ENCODE results near the gene ZNF74. TPM values are rescaled to one million over a fixed set of nuclear protein-coding genes. Genes with fewer than 3 reads are reported as not detected.

The ZNF74 gene
- total and polyA plus RNA-seq, 10 of the 15 experiments (the other 5 are each of a cell fraction or from before 2014, with no cell fraction given) = 0.37 to 9.3 (median 5.1) TPM

DNA sequence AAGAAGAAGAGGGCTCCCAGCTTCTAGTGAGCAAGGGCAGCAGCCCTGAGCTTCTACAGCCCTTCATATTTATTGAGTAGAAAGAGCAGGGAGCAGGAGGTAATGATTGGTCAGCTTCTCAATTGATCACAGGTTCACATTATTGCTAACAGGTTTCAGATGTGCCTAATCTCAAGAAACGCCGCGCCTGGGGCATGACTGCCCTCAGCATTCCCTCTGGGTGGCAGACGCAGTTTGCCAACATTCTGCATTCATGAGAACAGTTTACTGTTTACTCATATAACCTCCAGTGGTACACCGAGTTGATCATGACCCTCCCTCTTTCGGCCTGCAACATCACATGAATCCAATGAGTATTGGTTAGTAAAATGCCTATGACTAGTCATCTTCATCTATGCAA lies 4.7 kb upstream of the ZNF74 start (continued):
- TF ChIP-seq RELB (IDR thresholded peaks at IDR 0.05; ENCODE audit: low read depth) = no peak
- TF ChIP-seq RUNX3 (IDR thresholded peaks at IDR 0.05; ENCODE audit: low read length) = no peak
- TF ChIP-seq SIX5 (IDR thresholded peaks at IDR 0.05; ENCODE audit: low read depth, low read length, severe bottlenecking) = no peak
- TF ChIP-seq KLF5 (IDR thresholded peaks at IDR 0.05; ENCODE audit: partially characterized antibody) = no peak
- no peak for TF ChIP-seq ELK1 (IDR thresholded peaks at IDR 0.05; ENCODE audit: low read depth, low read length)
- TF ChIP-seq RBBP5 (conservative IDR thresholded peaks at IDR 0.05) = no peak
- TF ChIP-seq NFIC (IDR thresholded peaks at IDR 0.05; ENCODE audit: low read depth, low read length) = no peak

DNA sequence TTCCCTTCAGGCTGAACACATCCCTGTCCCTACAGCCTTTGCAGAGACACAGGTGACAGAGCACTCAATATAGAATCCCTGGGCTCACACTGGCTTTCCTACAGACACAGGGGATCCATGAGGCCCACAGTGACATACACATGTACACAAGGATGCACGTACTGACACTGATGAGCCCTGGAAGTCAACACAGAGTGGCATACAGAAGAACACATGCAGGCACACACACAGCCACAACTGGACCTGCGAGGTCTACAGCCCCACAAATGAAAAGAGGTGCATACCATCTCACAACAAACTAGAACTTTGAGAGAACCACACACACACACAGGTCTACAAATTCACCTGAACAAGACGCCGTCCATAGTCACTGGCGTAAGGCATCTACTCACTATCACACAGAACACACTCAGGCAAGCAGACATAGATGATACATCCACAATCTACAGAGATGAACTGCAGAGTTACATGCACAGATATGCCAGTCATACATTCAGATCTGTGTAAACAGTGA lies 3.5 kb upstream of the ZNF74 start:
- in situ Hi-C loops (cut with MboI) (no loop called here), intact Hi-C loops (cut with micrococcal nuclease; ENCODE audit: unreplicated experiment) (no loop called here)
- no TSS peak for BruUV-seq (replicated peaks)
- Histone ChIP-seq H3K4me2 (ENCODE audit: control insufficient read depth, insufficient read depth) (no peak overlapping the region), H3K27ac (ENCODE audit: control insufficient read depth, insufficient read depth) (no peak overlapping the region), H3K4me1 (ENCODE audit: control insufficient read depth, insufficient read depth, low read length) (peaks cover 5% of the 10 kb centered on the region), H3K79me2 (ENCODE audit: control insufficient read depth, insufficient read depth, low read length) (no peaks in the 10 kb centered on the region), H3K27me3 (replicated peaks in 1 of 2; ENCODE audit: control insufficient read depth in 2 of 2, insufficient read depth in 2 of 2, low read length in 1 of 2) (no peaks in the 10 kb centered on the region), H3K9ac (ENCODE audit: control insufficient read depth, insufficient read depth, low read length) (no peak overlapping the region), H3K9me3 (replicated peaks; ENCODE audit: control insufficient read depth, insufficient read depth, low read length) (no peaks in the 10 kb centered on the region; the same call in 2 of the 3 replicates), H3K36me3 (ENCODE audit: control insufficient read depth in 2 of 2, insufficient read depth in 2 of 2, low read length in 1 of 2) (no peaks in the 10 kb centered on the region), H2AFZ (ENCODE audit: control insufficient read depth, low read depth, low read length) (no peak overlapping the region), H4K20me1 (ENCODE audit: control insufficient read depth, insufficient read depth) (no peaks in the 10 kb centered on the region), H3K4me3 (no peak overlapping the region)
- 55% methylated on average over 5 of the region's 5 CpGs for WGBS (ENCODE audit: insufficient coverage, insufficient replicate concordance, low lambda C conversion rate, missing lambda C conversion rate)
- POLR2A ChIA-PET = no interaction called here
- RAD21 ChIA-PET (ENCODE audit: unreplicated experiment) = no interaction called here
- CTCF ChIA-PET = no interaction called here
- ATAC-seq (no peak), DNase-seq (ENCODE audit: low read depth, low spot score) (no peak), FAIRE-seq (no peak)
- SMC1A ChIA-PET (ENCODE audit: uncharacterized antibody, unreplicated experiment) = no interaction called here
- TF ChIP-seq, protein P1, sequence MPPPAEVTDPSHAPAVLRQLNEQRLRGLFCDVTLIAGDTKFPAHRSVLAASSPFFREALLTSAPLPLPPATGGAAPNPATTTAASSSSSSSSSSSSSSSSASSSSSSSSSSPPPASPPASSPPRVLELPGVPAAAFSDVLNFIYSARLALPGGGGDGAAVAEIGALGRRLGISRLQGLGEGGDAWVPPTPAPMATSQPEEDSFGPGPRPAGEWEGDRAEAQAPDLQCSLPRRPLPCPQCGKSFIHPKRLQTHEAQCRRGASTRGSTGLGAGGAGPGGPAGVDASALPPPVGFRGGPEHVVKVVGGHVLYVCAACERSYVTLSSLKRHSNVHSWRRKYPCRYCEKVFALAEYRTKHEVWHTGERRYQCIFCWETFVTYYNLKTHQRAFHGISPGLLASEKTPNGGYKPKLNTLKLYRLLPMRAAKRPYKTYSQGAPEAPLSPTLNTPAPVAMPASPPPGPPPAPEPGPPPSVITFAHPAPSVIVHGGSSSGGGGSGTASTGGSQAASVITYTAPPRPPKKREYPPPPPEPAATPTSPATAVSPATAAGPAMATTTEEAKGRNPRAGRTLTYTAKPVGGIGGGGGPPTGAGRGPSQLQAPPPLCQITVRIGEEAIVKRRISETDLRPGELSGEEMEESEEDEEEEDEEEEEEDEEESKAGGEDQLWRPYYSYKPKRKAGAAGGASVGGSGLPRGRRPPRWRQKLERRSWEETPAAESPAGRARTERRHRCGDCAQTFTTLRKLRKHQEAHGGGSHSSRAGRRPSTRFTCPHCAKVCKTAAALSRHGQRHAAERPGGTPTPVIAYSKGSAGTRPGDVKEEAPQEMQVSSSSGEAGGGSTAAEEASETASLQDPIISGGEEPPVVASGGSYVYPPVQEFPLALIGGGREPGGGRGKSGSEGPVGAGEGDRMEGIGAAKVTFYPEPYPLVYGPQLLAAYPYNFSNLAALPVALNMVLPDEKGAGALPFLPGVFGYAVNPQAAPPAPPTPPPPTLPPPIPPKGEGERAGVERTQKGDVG (CRISPR knock-in tag; IDR thresholded peaks at IDR 0.05) = no peak
- TF ChIP-seq RBBP5 (conservative IDR thresholded peaks at IDR 0.05) (no peak), TAF1 (IDR thresholded peaks at IDR 0.05; ENCODE audit: borderline replicate concordance, low read depth, low read length) (no peak), NFIC (IDR thresholded peaks at IDR 0.05; ENCODE audit: low read depth, low read length) (no peak), SUPT20H (IDR thresholded peaks at IDR 0.05; ENCODE audit: borderline replicate concordance, control insufficient read depth, low read depth, low read length) (no peak), PML (IDR thresholded peaks at IDR 0.05; ENCODE audit: low read length) (no peak), TCF12 (IDR thresholded peaks at IDR 0.05; ENCODE audit: low read depth, low read length) (no peak), EP300 (IDR thresholded peaks at IDR 0.05; ENCODE audit: borderline replicate concordance in 1 of 2, control insufficient read depth in 1 of 2, low read depth in 2 of 2, low read length in 2 of 2) (no peak)
- TF ChIP-seq, protein P2, sequence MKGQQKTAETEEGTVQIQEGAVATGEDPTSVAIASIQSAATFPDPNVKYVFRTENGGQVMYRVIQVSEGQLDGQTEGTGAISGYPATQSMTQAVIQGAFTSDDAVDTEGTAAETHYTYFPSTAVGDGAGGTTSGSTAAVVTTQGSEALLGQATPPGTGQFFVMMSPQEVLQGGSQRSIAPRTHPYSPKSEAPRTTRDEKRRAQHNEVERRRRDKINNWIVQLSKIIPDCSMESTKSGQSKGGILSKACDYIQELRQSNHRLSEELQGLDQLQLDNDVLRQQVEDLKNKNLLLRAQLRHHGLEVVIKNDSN (IDR thresholded peaks at IDR 0.05; ENCODE audit: borderline replicate concordance, extremely low read length, insufficient read depth, low read depth, low read length) = no peak
